Activated T-helper 2 cell treated with anti-CD3 and anti-CD28 coated beads, Interferon-gamma antibody, Interleukin-2, Interleukin-4, amounts not matched to agents 10 μg/mL and 5 μg/mL and 100 μg/mL, durations not matched to agents 14 hours and 24 hours and 36 hours (primary cell): ENCODE measurements around the gene TSEN34. TPM values are rescaled to one million over a fixed set of nuclear protein-coding genes. Genes with fewer than 3 reads are reported as not detected.
"Not testable (repeated sequence)": the region's sequence is repeated elsewhere in the genome, so short reads cannot be mapped to it uniquely, and the experiment has no call there.

ENCODE experiments used
- DNase-seq: peaks from one replicate; pipeline ENCODE4 v3.0.0; 2021; ENCODE audit warnings: low spot score
- H3K27ac Mint-ChIP-seq: one replicate; pipeline ENCODE4 v1.8.0; 2021; ENCODE audit warnings: mixed read lengths
- H3K27me3 Mint-ChIP-seq: one replicate; pipeline ENCODE4 v1.8.0; 2021; ENCODE audit warnings: low read depth, mixed read lengths
- H3K36me3 Mint-ChIP-seq: one replicate; pipeline ENCODE4 v1.8.0; 2021; ENCODE audit warnings: low read depth, mixed read lengths
- H3K4me1 Mint-ChIP-seq: one replicate; pipeline ENCODE4 v1.8.0; 2021; ENCODE audit warnings: low read depth, mixed read lengths
- H3K4me3 Mint-ChIP-seq: one replicate; pipeline ENCODE4 v1.8.0; 2021; ENCODE audit warnings: low read depth, mild to moderate bottlenecking, moderate library complexity, mixed read lengths
- H3K9me3 Mint-ChIP-seq: one replicate; pipeline ENCODE4 v1.8.0; 2021; ENCODE audit warnings: mixed read lengths
- intact Hi-C: fragments of 100-400 bp; cut with micrococcal nuclease; formaldehyde crosslinking; loops from one replicate; pipeline ENCODE4 v1.15.1; 2023
- total RNA-seq: library from RNA; stranded (reverse); gene quantifications from 2 replicates; pipeline ENCODE4 v1.2.3, GENCODE V29; 2022

Gene TSEN34
- total RNA-seq, 1 donor from 2014 or later: 16.8 TPM

GRCh38 chr19:54199401-54199800 lies 8.3 kb downstream of the TSEN34 start:
- no peak for DNase-seq
- Mint-ChIP-seq H3K4me3 (peak overlapping the region; percentile 78), H3K27ac (peak overlapping the region; percentile 65), H3K27me3 (no peaks in the 10 kb centered on the region), H3K4me1 (peaks cover 27% of the 10 kb centered on the region), H3K36me3 (peaks cover 45% of the 10 kb centered on the region), H3K9me3 (no peaks in the 10 kb centered on the region)
- intact Hi-C loops: no loop called here

- intact Hi-C loops: loop anchor here (2.0 to 10.0 kb wide), 2 partner anchors 42 to 1054 kb away; partner anchors contain the start of genes LENG1 and PPP6R1
- DNase-seq: no peak
- no peaks in the 10 kb centered on the region for H3K9me3 Mint-ChIP-seq
Observed at GRCh38 chr19:54201172-54201701, 10.1 kb downstream of the TSEN34 start.

GRCh38 chr19:54201980-54202379 lies 10.9 kb downstream of the TSEN34 start:
- Mint-ChIP-seq H3K27ac (peak overlapping the region; percentile 100), H3K4me1 (peaks cover 50% of the 10 kb centered on the region), H3K4me3 (peak overlapping the region; percentile 99), H3K9me3 (no peaks in the 10 kb centered on the region), H3K36me3 (peaks cover 64% of the 10 kb centered on the region), H3K27me3 (no peaks in the 10 kb centered on the region)
- intact Hi-C loops: loop anchor here (2.0 to 10.0 kb wide), 2 partner anchors 43 to 1053 kb away; partner anchors contain the start of genes LENG1 and PPP6R1
- no peak for DNase-seq

More at GRCh38 chr19:54201172-54201701, 10.1 kb downstream of the TSEN34 start:
- H3K27me3 Mint-ChIP-seq: no peaks in the 10 kb centered on the region
- H3K27ac Mint-ChIP-seq: peak overlapping the region; percentile 100
- peaks cover 43% of the 10 kb centered on the region for H3K4me1 Mint-ChIP-seq
- peak overlapping the region; percentile 99 for H3K4me3 Mint-ChIP-seq
- H3K36me3 Mint-ChIP-seq: peaks cover 57% of the 10 kb centered on the region

- H3K9me3 Mint-ChIP-seq: no peaks in the 10 kb centered on the region
- H3K36me3 Mint-ChIP-seq: peaks cover 76% of the 10 kb centered on the region
- intact Hi-C loops: loop anchor here (10.0 kb wide), 1 partner anchor 1052 kb away; the partner anchor contains the start of gene PPP6R1
- H3K27ac Mint-ChIP-seq: no peak overlapping the region
- H3K4me3 Mint-ChIP-seq: peak overlapping the region; percentile 99
- DNase-seq: no peak
- H3K27me3 Mint-ChIP-seq: no peaks in the 10 kb centered on the region
- peaks cover 61% of the 10 kb centered on the region for H3K4me1 Mint-ChIP-seq
Observed at GRCh38 chr19:54203151-54203611, 12.1 kb downstream of the TSEN34 start.

GRCh38 chr19:54204767-54205468 lies 13.8 kb downstream of the TSEN34 start:
- intact Hi-C loops: loop anchor here (10.0 kb wide), 1 partner anchor 1050 kb away; the partner anchor contains the start of gene PPP6R1
- DNase-seq: no peak
- Mint-ChIP-seq H3K4me3 (peak overlapping the region; percentile 99), H3K27me3 (no peaks in the 10 kb centered on the region), H3K27ac (peak overlapping the region; percentile 28), H3K36me3 (peaks cover 90% of the 10 kb centered on the region), H3K4me1 (peaks cover 72% of the 10 kb centered on the region), H3K9me3 (no peaks in the 10 kb centered on the region)

GRCh38 chr19:54206030-54206830 lies 15.1 kb downstream of the TSEN34 start:
- peak overlapping the region; percentile 67 for H3K4me3 Mint-ChIP-seq
- peaks cover 84% of the 10 kb centered on the region for H3K4me1 Mint-ChIP-seq
- H3K27ac Mint-ChIP-seq: peak overlapping the region; percentile 92
- no peaks in the 10 kb centered on the region for H3K27me3 Mint-ChIP-seq
- DNase-seq: no peak
- intact Hi-C loops: loop anchor here (10.0 kb wide), 1 partner anchor 1049 kb away; the partner anchor contains the start of gene PPP6R1
- no peaks in the 10 kb centered on the region for H3K9me3 Mint-ChIP-seq
- H3K36me3 Mint-ChIP-seq: peaks cover 94% of the 10 kb centered on the region

- Mint-ChIP-seq H3K36me3 (peaks cover 91% of the 10 kb centered on the region), H3K4me3 (peak overlapping the region; percentile 67), H3K27me3 (no peaks in the 10 kb centered on the region), H3K4me1 (peaks cover 82% of the 10 kb centered on the region), H3K27ac (peak overlapping the region; percentile 92), H3K9me3 (no peaks in the 10 kb centered on the region)
- no peak for DNase-seq
- intact Hi-C loops: loop anchor here (10.0 kb wide), 1 partner anchor 1048 kb away; the partner anchor contains the start of gene PPP6R1
Observed at GRCh38 chr19:54206831-54207177, 15.7 kb downstream of the TSEN34 start.

GRCh38 chr19:54207193-54207592 lies 16.1 kb downstream of the TSEN34 start:
- peak overlapping the region; percentile 67 for H3K4me3 Mint-ChIP-seq
- intact Hi-C loops: loop anchor here (10.0 kb wide), 1 partner anchor 1048 kb away; the partner anchor contains the start of gene PPP6R1
- H3K4me1 Mint-ChIP-seq: peaks cover 80% of the 10 kb centered on the region
- H3K36me3 Mint-ChIP-seq: peaks cover 90% of the 10 kb centered on the region
- H3K9me3 Mint-ChIP-seq, DNase-seq, H3K27me3 Mint-ChIP-seq: not testable (repeated sequence)
- H3K27ac Mint-ChIP-seq: peak overlapping the region; percentile 92

- H3K27me3 Mint-ChIP-seq: no peaks in the 10 kb centered on the region
- H3K27ac Mint-ChIP-seq: peak overlapping the region; percentile 92
- no peaks in the 10 kb centered on the region for H3K9me3 Mint-ChIP-seq
- peaks cover 76% of the 10 kb centered on the region for H3K4me1 Mint-ChIP-seq
- H3K4me3 Mint-ChIP-seq: peak overlapping the region; percentile 67
- intact Hi-C loops: loop anchor here (10.0 kb wide), 1 partner anchor 1047 kb away; the partner anchor contains the start of gene PPP6R1
- H3K36me3 Mint-ChIP-seq: peaks cover 87% of the 10 kb centered on the region
- DNase-seq: no peak
Observed at GRCh38 chr19:54207676-54207982, 16.5 kb downstream of the TSEN34 start.

GRCh38 chr19:54207983-54208783 lies 17.1 kb downstream of the TSEN34 start:
- H3K4me1 Mint-ChIP-seq: peaks cover 70% of the 10 kb centered on the region
- H3K27me3 Mint-ChIP-seq: no peaks in the 10 kb centered on the region
- H3K4me3 Mint-ChIP-seq: peak overlapping the region; percentile 62
- no peaks in the 10 kb centered on the region for H3K9me3 Mint-ChIP-seq
- DNase-seq: no peak
- intact Hi-C loops: loop anchor here (10.0 kb wide), 1 partner anchor 1047 kb away; the partner anchor contains the start of gene PPP6R1
- peak overlapping the region; percentile 92 for H3K27ac Mint-ChIP-seq
- H3K36me3 Mint-ChIP-seq: peaks cover 87% of the 10 kb centered on the region

- Mint-ChIP-seq H3K4me3 (peak overlapping the region; percentile 62), H3K4me1 (peaks cover 67% of the 10 kb centered on the region), H3K36me3 (peaks cover 84% of the 10 kb centered on the region), H3K9me3 (no peaks in the 10 kb centered on the region), H3K27ac (peak overlapping the region; percentile 92), H3K27me3 (no peaks in the 10 kb centered on the region)
- no peak for DNase-seq
- intact Hi-C loops: loop anchor here (10.0 kb wide), 1 partner anchor 1046 kb away; the partner anchor contains the start of gene PPP6R1
Observed at GRCh38 chr19:54208784-54209057, 17.6 kb downstream of the TSEN34 start.
